GM19468 (cell line): Measurements from ENCODE around the gene ATRN.

Experiments used
- ATAC-seq: cut with Tn5 transposase; IDR thresholded peaks from one replicate; pipeline ENCODE4 v1.9.1; 2021; ENCODE audit warnings: mild to moderate bottlenecking, moderate library complexity, moderate number of reproducible peaks; ENCODE audit not compliant: unreplicated experiment; ENCODE audit errors: extremely low read depth

ATRN gene

GRCh38 chr20:3651204-3651962 is 180.6 kb downstream of the ATRN start:
- no peak for ATAC-seq

- ATAC-seq, result no peak
Measured at GRCh38 chr20:3652221-3652620, 181.4 kb downstream of the ATRN start.

- ATAC-seq, result no peak
Measured at GRCh38 chr20:3652676-3653596, 182.1 kb downstream of the ATRN start.

- ATAC-seq, result no peak
Measured at GRCh38 chr20:3653921-3654320, 183.1 kb downstream of the ATRN start.

GRCh38 chr20:3654326-3655130 is 183.7 kb downstream of the ATRN start:
- no peak for ATAC-seq

- ATAC-seq, result no peak
Measured at GRCh38 chr20:3655131-3655405, 184.2 kb downstream of the ATRN start.

GRCh38 chr20:3658019-3658715 is 187.3 kb downstream of the ATRN start:
- no peak for ATAC-seq

- peak; percentile 78 for ATAC-seq
Measured at GRCh38 chr20:3658716-3659491, 188.1 kb downstream of the ATRN start.

GRCh38 chr20:3659492-3660261 is 188.9 kb downstream of the ATRN start:
- ATAC-seq, result no peak

GRCh38 chr20:3660262-3661059 is 189.6 kb downstream of the ATRN start:
- ATAC-seq, result no peak

- no peak for ATAC-seq
Measured at GRCh38 chr20:3661060-3661813, 190.4 kb downstream of the ATRN start.

- no peak for ATAC-seq
Measured at GRCh38 chr20:3661814-3662665, 191.2 kb downstream of the ATRN start.

- ATAC-seq, result no peak
Measured at GRCh38 chr20:3663031-3663701, 192.3 kb downstream of the ATRN start, which contains the start of gene GFRA4. TSS of gene GFRA4 (minus strand) at chr20:3663399. CDS start at chr20:3663399, 0 bp downstream.

GRCh38 chr20:3663858-3664257 is 193.0 kb downstream of the ATRN start:
- no peak for ATAC-seq

GRCh38 chr20:3667434-3668037 is 196.7 kb downstream of the ATRN start:
- no peak for ATAC-seq
